Activated T-helper 2 cell treated with anti-CD3 and anti-CD28 coated beads, Interferon-gamma antibody, Interleukin-2, Interleukin-4, amounts not matched to agents 10 μg/mL and 5 μg/mL and 100 μg/mL, durations not matched to agents 14 hours and 24 hours and 36 hours (primary cell): ENCODE measurements around the gene PATL2. TPM values are rescaled to one million over a fixed set of nuclear protein-coding genes. Genes with fewer than 3 reads are reported as not detected.

Experiments used
- DNase-seq: peaks from one replicate; pipeline ENCODE4 v3.0.0; 2021; ENCODE audit warnings: low spot score
- H3K27ac Mint-ChIP-seq: one replicate; pipeline ENCODE4 v1.8.0; 2021; ENCODE audit warnings: mixed read lengths
- H3K27me3 Mint-ChIP-seq: one replicate; pipeline ENCODE4 v1.8.0; 2021; ENCODE audit warnings: low read depth, mixed read lengths
- H3K36me3 Mint-ChIP-seq: one replicate; pipeline ENCODE4 v1.8.0; 2021; ENCODE audit warnings: low read depth, mixed read lengths
- H3K4me1 Mint-ChIP-seq: one replicate; pipeline ENCODE4 v1.8.0; 2021; ENCODE audit warnings: low read depth, mixed read lengths
- H3K4me3 Mint-ChIP-seq: one replicate; pipeline ENCODE4 v1.8.0; 2021; ENCODE audit warnings: low read depth, mild to moderate bottlenecking, moderate library complexity, mixed read lengths
- H3K9me3 Mint-ChIP-seq: one replicate; pipeline ENCODE4 v1.8.0; 2021; ENCODE audit warnings: mixed read lengths
- intact Hi-C: fragments of 100-400 bp; cut with micrococcal nuclease; formaldehyde crosslinking; loops from one replicate; pipeline ENCODE4 v1.15.1; 2023
- total RNA-seq: library from RNA; stranded (reverse); gene quantifications from 2 replicates; pipeline ENCODE4 v1.2.3, GENCODE V29; 2022

Gene PATL2
- total RNA-seq, 1 donor from 2014 or later = 15.3 TPM

DNA sequence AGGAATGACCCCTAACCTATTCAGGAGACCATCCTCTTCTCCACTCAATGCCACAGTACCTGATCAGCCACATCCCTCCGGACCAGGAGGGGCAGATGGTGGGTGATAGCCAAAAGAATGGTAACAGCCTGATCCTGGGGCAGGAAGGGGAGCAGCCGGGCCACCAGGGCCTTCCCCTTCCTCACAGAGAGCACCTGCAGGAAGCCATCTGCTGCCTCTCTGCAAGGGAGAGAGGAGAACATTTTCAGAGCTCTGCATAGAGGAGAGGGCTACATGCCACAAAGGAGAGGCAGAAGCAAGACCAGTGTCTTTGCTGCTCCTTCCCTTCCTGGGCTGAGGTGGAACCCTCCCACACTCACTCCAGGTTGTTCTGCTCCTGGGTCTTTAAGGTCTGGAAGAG is 42.2 kb downstream of the PATL2 start:
- H3K27ac Mint-ChIP-seq = no peak overlapping the region
- DNase-seq = no peak
- peaks cover 59% of the 10 kb centered on the region for H3K4me1 Mint-ChIP-seq
- intact Hi-C loops = no loop called here
- H3K9me3 Mint-ChIP-seq = no peaks in the 10 kb centered on the region
- no peak overlapping the region for H3K4me3 Mint-ChIP-seq
- no peaks in the 10 kb centered on the region for H3K36me3 Mint-ChIP-seq
- no peaks in the 10 kb centered on the region for H3K27me3 Mint-ChIP-seq

DNA sequence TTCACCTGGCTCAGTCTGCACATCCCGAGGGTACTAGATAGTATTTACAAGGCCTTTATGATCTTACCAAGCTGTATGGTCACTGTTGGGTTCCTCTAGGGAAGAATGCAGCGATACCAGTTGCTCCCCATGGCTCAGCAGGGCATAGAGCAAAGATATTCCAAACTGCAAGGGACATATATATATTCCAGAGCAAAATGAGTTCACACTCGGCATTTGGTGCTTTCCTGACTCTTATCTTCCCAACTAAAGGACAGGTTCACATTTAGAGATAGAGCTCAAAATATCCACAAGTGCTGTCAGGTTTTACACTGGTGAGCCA is 44.1 kb downstream of the PATL2 start:
- no peak for DNase-seq
- no peaks in the 10 kb centered on the region for H3K27me3 Mint-ChIP-seq
- peak overlapping the region; percentile 72 for H3K4me3 Mint-ChIP-seq
- intact Hi-C loops = loop anchor here (2.0 kb wide), 1 partner anchor 16 kb away; no protein-coding TSS in a partner anchor
- no peaks in the 10 kb centered on the region for H3K36me3 Mint-ChIP-seq
- H3K27ac Mint-ChIP-seq = peak overlapping the region; percentile 93
- H3K9me3 Mint-ChIP-seq = no peaks in the 10 kb centered on the region
- peaks cover 58% of the 10 kb centered on the region for H3K4me1 Mint-ChIP-seq

DNA sequence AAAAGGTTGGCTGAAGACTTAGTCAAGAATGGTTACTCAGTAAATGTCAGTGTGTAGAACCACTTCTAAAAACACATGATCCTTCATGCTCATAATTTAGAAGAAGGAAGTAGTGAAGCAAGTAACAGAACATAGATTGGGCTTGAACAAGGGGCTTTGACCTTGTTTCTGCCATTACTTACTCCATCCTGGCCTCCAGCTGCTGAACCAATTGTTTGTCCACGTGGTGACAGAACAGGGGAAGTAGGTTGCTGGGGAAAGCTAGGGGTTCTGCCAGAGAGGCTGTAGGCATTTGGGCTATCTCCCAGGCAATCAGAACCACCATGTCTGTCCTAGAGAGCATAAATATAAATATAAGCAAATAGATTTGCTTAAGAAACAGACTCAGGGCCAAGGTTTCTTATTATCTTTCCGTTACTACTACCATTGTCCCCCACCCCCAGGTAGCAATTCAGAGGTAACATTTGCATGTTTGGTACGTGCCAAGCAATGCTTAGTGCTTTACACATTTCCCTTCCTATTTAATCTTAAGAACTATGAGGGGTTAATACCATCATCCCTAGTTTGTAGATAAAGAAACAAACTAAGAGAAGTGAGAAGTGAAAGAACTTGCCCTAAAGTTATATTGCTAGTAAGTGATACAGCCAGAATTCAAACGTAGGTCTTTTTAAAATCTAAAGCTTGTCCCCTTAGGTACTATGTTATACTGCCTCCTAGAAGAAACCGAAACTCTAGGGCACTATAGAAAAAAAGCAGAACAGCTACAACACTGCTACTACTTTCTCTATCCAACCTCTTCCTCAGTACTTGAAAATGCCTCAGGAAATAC is 44.7 kb downstream of the PATL2 start:
- H3K4me3 Mint-ChIP-seq = peak overlapping the region; percentile 72
- H3K36me3 Mint-ChIP-seq = peaks cover 3% of the 10 kb centered on the region
- intact Hi-C loops = loop anchor here (2.0 kb wide), 1 partner anchor 16 kb away; no protein-coding TSS in a partner anchor
- no peak for DNase-seq
- H3K9me3 Mint-ChIP-seq = no peaks in the 10 kb centered on the region
- peak overlapping the region; percentile 93 for H3K27ac Mint-ChIP-seq
- H3K27me3 Mint-ChIP-seq = no peaks in the 10 kb centered on the region
- H3K4me1 Mint-ChIP-seq = peaks cover 55% of the 10 kb centered on the region

DNA sequence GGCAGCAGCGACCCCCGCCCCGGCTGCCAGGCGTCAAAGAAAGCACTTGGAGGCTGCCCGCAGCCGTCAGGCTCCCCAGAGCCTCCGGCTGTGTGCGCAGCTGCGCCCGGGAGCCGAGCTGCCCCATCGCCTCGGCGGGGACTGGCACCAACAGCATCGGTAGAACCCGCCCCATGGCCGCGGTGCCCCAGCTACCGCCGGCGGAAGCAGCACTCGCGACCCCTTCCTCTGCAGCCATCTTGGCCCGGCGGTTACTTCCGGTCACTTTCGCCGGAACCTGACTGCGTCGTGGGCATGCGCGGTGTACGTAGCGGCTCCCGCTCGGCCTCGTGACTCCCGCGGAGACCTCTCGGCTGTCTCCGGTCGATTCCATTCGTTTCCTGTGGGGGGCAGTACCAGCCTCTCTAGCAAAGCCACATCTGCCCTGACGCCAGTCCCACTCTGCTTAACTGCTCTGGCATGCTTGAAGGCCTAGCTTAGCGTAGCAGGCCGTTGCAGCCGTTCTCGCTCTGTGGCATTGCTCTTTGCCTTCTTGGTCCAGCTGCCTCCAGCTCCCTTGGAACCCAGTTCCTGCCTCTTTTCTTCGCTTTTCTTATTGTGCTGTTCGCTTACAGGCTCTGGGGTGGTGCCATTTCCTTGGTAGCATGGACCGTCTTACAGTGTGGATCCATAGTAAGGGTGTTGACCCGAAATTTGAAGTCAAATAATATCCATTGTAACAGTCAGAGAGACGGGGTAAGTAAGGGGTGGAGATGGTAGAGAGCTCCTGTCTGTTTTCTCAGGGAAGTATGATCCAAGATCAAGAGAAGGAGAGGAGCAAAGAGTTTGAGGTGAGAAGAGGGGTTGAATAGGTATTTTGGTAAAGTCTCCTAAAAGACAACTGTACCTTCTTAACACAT is 47.5 kb downstream of the PATL2 start, which contains the start of gene SPG11:
SPG11 (minus strand) TSS at position 253 of the 899 bp plus-strand sequence; CDS start at position 238, 15 bp downstream.
- no peaks in the 10 kb centered on the region for H3K9me3 Mint-ChIP-seq
- peak within 1 kb of the TSS; percentile 90 for H3K4me3 Mint-ChIP-seq
- peaks cover 17% of the 10 kb centered on the region for H3K36me3 Mint-ChIP-seq
- no peaks in the 10 kb centered on the region for H3K27me3 Mint-ChIP-seq
- H3K4me1 Mint-ChIP-seq = peaks cover 49% of the 10 kb centered on the region
- intact Hi-C loops = loop anchor here (1.0 to 2.0 kb wide), 4 partner anchors 14 to 73 kb away; partner anchors contain the start of genes B2M, PATL2 and TRIM69
- DNase-seq = peak; percentile 96
- H3K27ac Mint-ChIP-seq = peak within 1 kb of the TSS; percentile 98

GRCh38 chr15:44662478-44663409 is 48.4 kb downstream of the PATL2 start:
- peak overlapping the region; percentile 98 for H3K27ac Mint-ChIP-seq
- peaks cover 21% of the 10 kb centered on the region for H3K36me3 Mint-ChIP-seq
- no peaks in the 10 kb centered on the region for H3K27me3 Mint-ChIP-seq
- intact Hi-C loops = loop anchor here (1.0 to 2.0 kb wide), 4 partner anchors 15 to 74 kb away; partner anchors contain the start of genes B2M, PATL2 and TRIM69
- no peaks in the 10 kb centered on the region for H3K9me3 Mint-ChIP-seq
- peak overlapping the region; percentile 90 for H3K4me3 Mint-ChIP-seq
- DNase-seq = peak; percentile 84
- H3K4me1 Mint-ChIP-seq = peaks cover 46% of the 10 kb centered on the region

DNA sequence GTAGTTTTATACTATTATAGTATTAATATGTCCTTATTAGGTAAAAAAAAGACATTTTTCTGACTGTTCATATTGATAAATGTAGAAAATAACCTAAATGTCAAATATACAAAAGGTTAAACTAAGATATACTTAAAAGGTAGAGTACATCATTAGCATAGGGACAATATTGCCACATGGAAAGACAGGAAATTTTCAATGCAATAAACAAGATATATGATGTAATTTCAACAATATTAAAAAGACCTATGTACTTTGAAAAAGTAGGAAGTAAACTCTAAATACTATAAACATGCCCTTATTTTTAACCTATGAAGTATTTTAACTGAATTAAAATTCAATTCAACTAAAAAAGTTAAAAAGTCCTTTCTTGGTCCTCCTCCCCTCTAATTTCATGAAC is 49.5 kb downstream of the PATL2 start:
- intact Hi-C loops = no loop called here
- peaks cover 41% of the 10 kb centered on the region for H3K4me1 Mint-ChIP-seq
- no peaks in the 10 kb centered on the region for H3K9me3 Mint-ChIP-seq

GRCh38 chr15:44659056-44659455 is 52.1 kb downstream of the PATL2 start:
- H3K9me3 Mint-ChIP-seq = no peaks in the 10 kb centered on the region
- H3K4me1 Mint-ChIP-seq = peaks cover 32% of the 10 kb centered on the region
- no peak for DNase-seq
- H3K4me3 Mint-ChIP-seq = no peak overlapping the region
- H3K36me3 Mint-ChIP-seq = peaks cover 45% of the 10 kb centered on the region
- H3K27ac Mint-ChIP-seq = peak overlapping the region; percentile 23
- H3K27me3 Mint-ChIP-seq = no peaks in the 10 kb centered on the region
- intact Hi-C loops = loop anchor here (10.0 kb wide), 1 partner anchor 64 kb away; no protein-coding TSS in a partner anchor

More for the DNA sequence above, 49.5 kb downstream of the PATL2 start:
- no peak for DNase-seq
- Mint-ChIP-seq H3K27ac (peak overlapping the region; percentile 31), H3K4me3 (peak overlapping the region; percentile 61), H3K27me3 (no peaks in the 10 kb centered on the region), H3K36me3 (peaks cover 29% of the 10 kb centered on the region)

DNA sequence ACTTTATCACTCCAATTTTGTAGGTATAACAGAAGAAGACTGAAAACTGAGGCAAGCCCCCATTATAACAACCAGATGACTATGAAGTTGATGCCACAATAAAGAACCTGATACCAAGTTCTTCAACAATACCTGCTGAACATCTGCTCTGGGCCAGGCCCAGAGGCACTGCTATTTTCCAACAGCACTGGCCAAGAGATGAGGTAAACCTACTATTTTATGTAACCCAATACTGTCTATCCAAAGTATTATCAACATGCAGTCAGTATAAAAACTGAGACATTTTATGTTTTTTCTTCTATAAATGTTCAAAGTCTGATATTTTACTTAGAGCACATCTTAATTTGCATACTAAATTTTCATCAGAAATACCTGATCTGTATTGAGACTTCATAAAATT is 53.7 kb downstream of the PATL2 start:
- Mint-ChIP-seq H3K27ac (no peak overlapping the region), H3K9me3 (no peaks in the 10 kb centered on the region), H3K4me3 (no peak overlapping the region), H3K27me3 (no peaks in the 10 kb centered on the region), H3K36me3 (peaks cover 56% of the 10 kb centered on the region), H3K4me1 (peaks cover 28% of the 10 kb centered on the region)
- intact Hi-C loops = loop anchor here (10.0 kb wide), 1 partner anchor 63 kb away; no protein-coding TSS in a partner anchor
- no peak for DNase-seq

GRCh38 chr15:44656913-44657312 is 54.2 kb downstream of the PATL2 start:
- DNase-seq = no peak
- Mint-ChIP-seq H3K27ac (no peak overlapping the region), H3K4me1 (peaks cover 28% of the 10 kb centered on the region), H3K4me3 (no peak overlapping the region), H3K27me3 (no peaks in the 10 kb centered on the region), H3K36me3 (peaks cover 60% of the 10 kb centered on the region), H3K9me3 (no peaks in the 10 kb centered on the region)
- intact Hi-C loops = loop anchor here (10.0 kb wide), 1 partner anchor 62 kb away; no protein-coding TSS in a partner anchor

DNA sequence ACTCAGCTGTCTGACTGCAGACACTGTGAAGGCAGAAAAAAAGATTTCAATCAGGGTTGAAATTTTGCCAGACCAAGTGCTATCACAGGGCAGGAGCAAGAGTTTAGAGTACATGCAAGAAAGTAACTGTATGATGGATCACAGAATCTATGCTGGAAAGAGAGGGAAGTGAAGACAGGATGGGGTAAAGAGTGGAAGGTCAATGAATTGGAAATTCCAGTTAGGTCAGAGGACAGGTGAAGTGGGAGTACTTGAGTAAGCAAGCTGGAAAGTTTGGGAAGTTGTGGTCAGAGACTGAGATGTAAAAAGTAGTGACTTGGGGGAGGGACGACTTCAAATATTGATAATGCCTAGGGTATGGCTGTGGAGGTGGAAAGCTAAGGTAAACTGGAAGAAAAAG is 54.8 kb downstream of the PATL2 start:
- no peak for DNase-seq
- Mint-ChIP-seq H3K4me3 (no peak overlapping the region), H3K27me3 (no peaks in the 10 kb centered on the region), H3K36me3 (peaks cover 64% of the 10 kb centered on the region), H3K27ac (peak overlapping the region; percentile 23), H3K4me1 (peaks cover 25% of the 10 kb centered on the region), H3K9me3 (no peaks in the 10 kb centered on the region)
- intact Hi-C loops = loop anchor here (10.0 kb wide), 1 partner anchor 61 kb away; no protein-coding TSS in a partner anchor

GRCh38 chr15:44654858-44655257 is 56.3 kb downstream of the PATL2 start:
- intact Hi-C loops = loop anchor here (10.0 kb wide), 1 partner anchor 60 kb away; no protein-coding TSS in a partner anchor
- no peaks in the 10 kb centered on the region for H3K27me3 Mint-ChIP-seq
- no peak overlapping the region for H3K27ac Mint-ChIP-seq
- no peaks in the 10 kb centered on the region for H3K9me3 Mint-ChIP-seq
- no peak overlapping the region for H3K4me3 Mint-ChIP-seq
- no peak for DNase-seq
- H3K36me3 Mint-ChIP-seq = peaks cover 70% of the 10 kb centered on the region
- peaks cover 17% of the 10 kb centered on the region for H3K4me1 Mint-ChIP-seq
